ENCODE data around the gene LTA. TPM values are rescaled to one million over a fixed set of nuclear protein-coding genes. Genes with fewer than 3 reads are reported as not detected.

Gene LTA
- total RNA-seq, 1 experiment from 2014 or later, result not detected

DNA sequence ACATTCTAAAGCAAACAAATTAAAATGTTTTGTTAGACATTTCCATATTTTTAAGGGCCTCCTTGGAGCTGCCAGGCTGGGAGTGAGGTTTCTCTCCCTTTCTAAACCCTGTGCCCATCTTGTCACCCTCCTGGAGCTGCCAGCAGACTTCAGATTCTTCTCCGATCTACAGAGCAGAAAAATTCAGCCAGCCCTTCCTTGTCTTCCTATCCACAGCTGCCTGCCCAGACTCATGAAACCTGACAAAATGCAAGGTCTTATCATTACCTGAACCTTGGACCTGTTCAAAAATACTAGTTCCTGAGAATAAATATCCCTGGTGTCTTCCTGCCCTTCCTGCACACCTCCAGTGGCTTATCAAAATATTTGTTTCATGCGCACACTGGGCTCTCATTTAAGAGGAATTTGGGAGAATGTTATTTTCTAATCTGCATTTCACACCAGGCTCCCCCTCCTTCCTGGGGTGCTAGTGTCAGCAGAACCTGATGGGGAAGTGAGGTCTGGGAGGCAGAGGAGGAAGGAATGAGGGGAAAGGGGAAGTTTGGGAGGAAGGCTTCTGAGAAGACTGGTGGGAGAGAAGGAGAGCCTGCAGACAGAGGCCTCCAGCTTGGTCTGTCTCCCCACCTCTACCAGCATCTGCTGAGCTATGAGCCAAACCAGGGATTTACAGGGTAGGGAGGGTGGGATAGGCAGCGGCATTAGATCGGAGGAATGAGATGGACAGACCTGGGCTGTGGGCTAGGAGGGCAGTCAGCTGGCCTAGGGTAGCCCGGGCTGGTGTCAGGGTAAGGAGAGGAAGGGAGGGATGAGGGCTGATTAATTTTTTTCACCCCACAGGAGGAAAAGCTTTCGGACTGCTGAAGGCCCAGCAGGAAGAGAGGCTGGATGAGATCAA is 42.8 kb downstream of the LTA start, which contains the start of gene AIF1:
TSS of gene AIF1 (plus strand) at position 551 of the 895 bp plus-strand sequence. CDS start at position 647, 96 bp downstream.
- no peak within 1 kb of the TSS for H3K4me2 ChIP-seq (ENCODE audit: insufficient read depth, insufficient read length, low read length)
- no peak within 1 kb of the TSS for H3K27ac ChIP-seq (ENCODE audit: insufficient read length, low read depth, low read length)
- H3T11ph ChIP-seq (ENCODE audit: low read length), result no peak within 1 kb of the TSS
- peak within 1 kb of the TSS; percentile 37 to 94 (median 78); a peak in 5 of 7 replicates for H3K27ac Mint-ChIP-seq
- H3K79me1 ChIP-seq (ENCODE audit: insufficient read depth, low read depth, low read length, poor library complexity, severe bottlenecking), result no peaks in the 10 kb centered on the region
- no peak within 1 kb of the TSS for H4K91ac ChIP-seq (ENCODE audit: insufficient read length, low read depth, low read length)
- H2BK15ac ChIP-seq (ENCODE audit: low read depth, low read length), result 0 out of 2 replicates have a peak within 1 kb of the TSS, but pooled peaks have one; percentile 52
- H3K27me3 Mint-ChIP-seq (ENCODE audit: low read depth), result no peaks in the 10 kb centered on the region
- H3K23me2 ChIP-seq (ENCODE audit: insufficient read length, low read depth, low read length, poor library complexity, severe bottlenecking), result no peaks in the 10 kb centered on the region
- no peak within 1 kb of the TSS for H2BK20ac ChIP-seq (ENCODE audit: low read depth, low read length, poor library complexity, severe bottlenecking)
- H3K4me3 Mint-ChIP-seq, result peak within 1 kb of the TSS in 1 of 2 experiments; percentile 29; a peak in 1 of 5 replicates
- peaks cover 21 to 29% of the 10 kb centered on the region in 2 experiments for H3K4me1 Mint-ChIP-seq
- peaks cover 14% of the 10 kb centered on the region; the same call in 1 of the 2 replicates for H3K4me1 ChIP-seq (ENCODE audit: insufficient read depth, low read length)
- no peak within 1 kb of the TSS for H2AK5ac ChIP-seq (ENCODE audit: insufficient read length, low read length)
- no peak within 1 kb of the TSS for H2BK5ac ChIP-seq (ENCODE audit: insufficient read length, low read length)
- no peaks in the 10 kb centered on the region for H3K9me3 ChIP-seq (ENCODE audit: control insufficient read depth, low read depth, low read length)
- H4K5ac ChIP-seq (ENCODE audit: insufficient read length, low read depth, low read length), result no peak within 1 kb of the TSS
- no peaks in the 10 kb centered on the region for H3K79me2 ChIP-seq (ENCODE audit: insufficient read depth, low read length)
- no peak within 1 kb of the TSS for H3K23ac ChIP-seq (ENCODE audit: insufficient read length, low read depth, low read length)
- H2BK12ac ChIP-seq (ENCODE audit: insufficient read length, low read depth, low read length), result no peak within 1 kb of the TSS
- TF ChIP-seq, protein P1, sequence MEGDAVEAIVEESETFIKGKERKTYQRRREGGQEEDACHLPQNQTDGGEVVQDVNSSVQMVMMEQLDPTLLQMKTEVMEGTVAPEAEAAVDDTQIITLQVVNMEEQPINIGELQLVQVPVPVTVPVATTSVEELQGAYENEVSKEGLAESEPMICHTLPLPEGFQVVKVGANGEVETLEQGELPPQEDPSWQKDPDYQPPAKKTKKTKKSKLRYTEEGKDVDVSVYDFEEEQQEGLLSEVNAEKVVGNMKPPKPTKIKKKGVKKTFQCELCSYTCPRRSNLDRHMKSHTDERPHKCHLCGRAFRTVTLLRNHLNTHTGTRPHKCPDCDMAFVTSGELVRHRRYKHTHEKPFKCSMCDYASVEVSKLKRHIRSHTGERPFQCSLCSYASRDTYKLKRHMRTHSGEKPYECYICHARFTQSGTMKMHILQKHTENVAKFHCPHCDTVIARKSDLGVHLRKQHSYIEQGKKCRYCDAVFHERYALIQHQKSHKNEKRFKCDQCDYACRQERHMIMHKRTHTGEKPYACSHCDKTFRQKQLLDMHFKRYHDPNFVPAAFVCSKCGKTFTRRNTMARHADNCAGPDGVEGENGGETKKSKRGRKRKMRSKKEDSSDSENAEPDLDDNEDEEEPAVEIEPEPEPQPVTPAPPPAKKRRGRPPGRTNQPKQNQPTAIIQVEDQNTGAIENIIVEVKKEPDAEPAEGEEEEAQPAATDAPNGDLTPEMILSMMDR (conservative IDR thresholded peaks at IDR 0.05), result no peak
- DNase-seq, result no peak
- WGBS (ENCODE audit: extremely low coverage, insufficient read length, low lambda C conversion rate), result no CpG with 5 or more reads among the region's 6 CpGs
- peak within 1 kb of the TSS; percentile 40 for H3K9ac ChIP-seq (ENCODE audit: extremely low read depth, insufficient read length, low read length)
- H3K14ac ChIP-seq (ENCODE audit: insufficient read depth, low read length), result peak within 1 kb of the TSS; percentile 15; the same call in 1 of the 2 replicates
- no peak within 1 kb of the TSS for H4K8ac ChIP-seq (replicated peaks; ENCODE audit: insufficient read length, low read depth, low read length)
- H3K36me3 Mint-ChIP-seq (ENCODE audit: insufficient read depth in 1 of 3, low read depth in 3 of 3), result no peaks in the 10 kb centered on the region; a peak in 1 of 7 replicates
- no peaks in the 10 kb centered on the region for H4K20me1 ChIP-seq (ENCODE audit: control insufficient read depth, insufficient read depth, insufficient read length)
- H3K9me3 Mint-ChIP-seq, result no peaks in the 10 kb centered on the region
- H2AFZ ChIP-seq (ENCODE audit: low read length), result no peak within 1 kb of the TSS
- H2BK120ac ChIP-seq (ENCODE audit: low read depth, low read length, poor library complexity, severe bottlenecking), result no peak within 1 kb of the TSS
- H3K56ac ChIP-seq (ENCODE audit: insufficient read length, low read depth, low read length), result no peak within 1 kb of the TSS
- no peak within 1 kb of the TSS for H3K4ac ChIP-seq (ENCODE audit: low read depth, low read length)
- H3K27me3 ChIP-seq (ENCODE audit: insufficient read depth, low read length), result no peaks in the 10 kb centered on the region
- H3K18ac ChIP-seq (ENCODE audit: insufficient read length, low read depth, low read length), result peak within 1 kb of the TSS; percentile 72

Measured in H9 (cell line).